Adrenal gland (tissue), 5 donors: ENCODE data around the gene CYP2C9.

ENCODE experiments used
- CTCF ChIP-seq, 6 experiments: fragments of 450-650 bp in 4 of 6; fragments of 200-600 bp in 2 of 6; sonication (generic) in 1 of 6; IDR thresholded peaks; 1 replicate in 5 of 6; 2 replicates in 1 of 6; pipeline versions ENCODE4 v1.5.1 to v1.8.0; 2016 to 2021; ENCODE audit warnings: antibody characterized with exemption in 6 of 6, mild to moderate bottlenecking in 2 of 6, moderate library complexity in 1 of 6
- POLR2A ChIP-seq, 2 donors: fragments of 450-650 bp; IDR thresholded peaks; one replicate each; pipeline ENCODE4 v1.6.1; 2017; ENCODE audit warnings: antibody characterized with exemption in 2 of 2, mild to moderate bottlenecking in 2 of 2, moderate library complexity in 1 of 2
- donor health status: DM: no; HTN: no; CAD: no.

GRCh38 chr10:95026461-95026860 lies 88.0 kb downstream of the CYP2C9 start:
- no peak for TF ChIP-seq POLR2A (IDR thresholded peaks at IDR 0.05)
- TF ChIP-seq CTCF (IDR thresholded peaks at IDR 0.05) = no peak
